ENCODE data around the gene COX19.
"Not testable (repeated sequence)": the region's sequence is repeated elsewhere in the genome, so short reads cannot be mapped to it uniquely, and the experiment has no call there.

COX19 gene

DNA sequence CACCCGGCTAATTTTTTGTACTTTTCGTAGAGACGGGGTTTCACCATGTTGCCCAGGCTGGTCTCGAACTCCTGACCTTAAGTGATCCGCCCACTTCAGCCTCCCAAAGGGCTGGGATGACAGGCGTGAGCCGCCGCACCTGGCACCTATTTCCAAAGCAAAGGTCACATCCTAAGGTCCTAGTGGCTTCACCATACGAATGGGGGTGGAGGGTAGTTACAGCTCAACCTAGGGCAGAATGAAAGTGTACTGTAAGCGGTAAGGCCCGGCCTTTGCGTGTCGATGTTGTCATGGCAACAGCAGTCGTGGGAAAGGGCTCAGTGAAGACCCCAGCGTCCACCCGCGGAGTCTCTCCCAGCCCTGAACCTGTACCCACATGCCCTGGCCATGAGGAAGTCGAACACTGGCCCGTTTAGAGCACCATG lies 1.6 kb upstream of the COX19 start:
- no peak for DNase-seq

DNA sequence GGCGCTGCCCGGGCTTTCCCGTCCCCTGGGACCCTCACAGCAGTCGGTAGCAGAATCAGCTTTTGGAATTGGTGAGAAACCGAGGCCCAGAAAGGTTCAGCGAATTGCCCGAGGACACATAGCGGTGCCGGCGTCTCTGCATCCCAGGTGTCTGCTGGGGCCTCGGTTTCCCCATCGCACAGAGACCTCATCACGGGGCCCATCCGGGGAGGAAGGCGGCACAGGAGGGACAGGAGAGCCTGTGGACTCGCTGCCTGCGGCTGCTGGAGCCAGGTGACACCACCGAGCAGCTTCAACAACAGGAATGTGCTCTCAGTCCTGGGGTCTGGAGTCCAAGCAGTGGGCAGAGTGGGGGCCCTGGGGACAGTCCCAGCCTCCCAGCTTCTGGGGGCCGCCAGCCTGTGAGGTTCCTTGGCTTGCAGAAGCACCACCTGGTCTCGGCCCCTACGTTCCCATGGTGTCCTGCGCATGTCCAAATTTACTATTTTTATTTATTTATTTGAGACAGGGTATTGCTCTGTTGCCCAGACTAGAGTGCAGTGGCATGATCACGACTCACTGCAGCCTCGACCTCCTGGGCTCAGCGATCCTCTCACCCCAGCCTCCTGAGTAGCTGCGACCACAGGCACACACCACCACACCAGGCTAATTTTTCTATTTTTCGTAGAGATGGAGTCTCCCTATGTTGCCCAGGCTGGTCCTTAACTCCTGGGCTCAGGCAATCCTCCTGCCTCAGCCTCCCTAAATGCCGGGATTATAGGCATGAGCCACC lies 539 bp upstream of the COX19 start:
- DNase-seq = no peak

DNA sequence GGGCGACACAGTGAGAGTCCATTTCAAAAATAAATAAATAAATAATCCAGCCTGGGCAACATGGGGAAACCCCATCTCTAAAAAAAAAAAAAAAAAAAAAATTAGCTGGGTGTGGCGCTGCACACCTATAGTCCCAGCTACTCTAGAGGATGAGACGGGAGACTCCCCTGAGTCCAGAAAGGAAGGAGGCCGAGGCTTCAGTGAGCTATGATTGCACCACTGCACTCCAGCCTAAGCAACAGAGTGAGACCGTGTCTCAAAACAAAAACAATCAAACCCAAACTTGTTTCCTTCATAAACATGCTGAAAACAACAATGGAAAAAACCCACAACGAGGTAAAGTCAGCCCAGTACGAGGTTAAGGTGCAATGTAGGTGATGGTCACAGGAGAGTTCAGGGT lies 1.2 kb downstream of the COX19 start:
- no peak for DNase-seq

DNA sequence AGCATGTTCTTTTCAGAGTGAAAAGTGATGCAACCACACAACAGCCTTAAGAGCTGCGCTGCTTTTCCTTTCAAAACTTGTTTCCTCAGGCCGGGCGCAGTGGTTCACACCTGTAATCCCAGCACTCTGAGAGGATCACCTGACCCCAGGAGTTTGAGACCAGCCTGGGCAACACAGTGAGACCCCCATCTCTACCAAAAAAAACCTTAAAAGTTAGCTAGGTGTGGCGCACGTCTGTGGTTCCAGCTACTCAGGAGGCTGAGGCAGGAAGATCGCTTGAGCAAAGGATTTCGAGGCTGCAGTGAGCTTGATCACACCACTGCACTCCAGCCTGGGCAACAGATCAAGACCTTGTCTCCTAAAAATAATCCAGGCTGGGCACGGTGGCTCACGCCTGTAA lies 2.0 kb downstream of the COX19 start:
- DNase-seq = no peak

DNA sequence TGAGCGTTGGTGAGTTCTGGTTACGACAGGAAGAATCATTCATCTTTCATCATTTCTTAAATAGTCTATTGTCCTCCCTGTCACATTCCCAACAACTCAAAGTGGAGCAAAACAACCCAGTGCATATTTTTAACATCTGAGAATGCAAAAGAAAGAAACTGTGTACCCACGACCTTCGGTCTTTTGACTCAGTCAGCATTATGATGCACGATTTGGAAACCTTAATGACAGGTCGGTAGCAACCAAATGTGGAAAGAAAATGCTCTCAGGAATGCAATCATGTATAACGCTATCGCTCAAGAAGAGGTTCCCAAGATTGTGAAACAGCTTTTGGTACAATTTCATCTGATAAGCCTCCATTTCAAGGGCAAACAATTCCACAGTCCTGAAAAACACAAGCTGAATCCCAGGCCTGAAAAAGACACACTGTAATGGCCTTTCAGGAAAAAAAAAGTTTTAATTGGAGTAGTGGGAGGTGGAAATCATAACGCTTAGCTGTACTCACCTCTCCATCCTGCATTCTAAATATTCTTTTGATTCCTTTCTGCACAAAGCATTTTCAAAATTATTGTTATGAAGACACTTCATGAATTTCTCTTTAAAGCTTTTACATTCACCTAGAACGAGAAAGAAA lies 2.6 kb downstream of the COX19 start:
- no peak for DNase-seq

DNA sequence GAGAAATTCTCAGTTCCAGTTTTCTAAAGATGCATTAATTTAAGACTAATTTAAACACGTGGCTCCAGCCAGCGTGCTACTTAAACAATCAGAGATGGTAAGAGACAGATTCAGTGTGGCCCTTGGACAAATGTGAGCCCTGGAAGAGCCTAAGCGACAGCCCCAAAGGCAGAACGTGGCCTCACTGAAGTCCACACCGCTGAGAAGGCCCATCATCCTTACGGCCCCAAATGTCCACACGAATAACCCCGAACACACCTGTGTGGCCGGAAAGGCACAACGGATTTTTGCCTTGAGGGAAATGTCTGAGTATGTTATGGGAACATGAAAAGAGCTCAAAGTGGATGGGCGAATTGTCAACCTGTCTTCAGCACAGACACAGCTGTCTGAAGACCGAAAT lies 3.2 kb downstream of the COX19 start:
- no peak for DNase-seq

DNA sequence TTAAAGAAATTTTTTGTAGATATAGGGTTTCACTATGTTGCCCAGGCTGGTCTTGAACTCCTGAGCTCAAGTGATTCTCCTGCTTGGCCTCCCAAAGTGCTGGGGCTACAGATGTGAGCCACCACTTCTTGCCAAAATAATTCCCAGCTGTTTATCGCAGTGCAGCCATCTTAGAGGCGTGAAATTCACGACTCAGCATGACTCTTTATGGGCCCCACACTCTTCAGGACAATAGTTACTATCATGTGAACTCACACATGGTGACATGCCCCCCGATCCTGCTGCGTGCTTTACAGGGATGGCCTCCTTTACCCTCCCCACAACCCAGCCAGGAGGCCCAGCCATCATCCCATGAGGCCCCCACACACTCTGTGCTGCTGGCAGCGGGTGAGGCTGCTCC lies 4.6 kb downstream of the COX19 start:
- no peak for DNase-seq

DNA sequence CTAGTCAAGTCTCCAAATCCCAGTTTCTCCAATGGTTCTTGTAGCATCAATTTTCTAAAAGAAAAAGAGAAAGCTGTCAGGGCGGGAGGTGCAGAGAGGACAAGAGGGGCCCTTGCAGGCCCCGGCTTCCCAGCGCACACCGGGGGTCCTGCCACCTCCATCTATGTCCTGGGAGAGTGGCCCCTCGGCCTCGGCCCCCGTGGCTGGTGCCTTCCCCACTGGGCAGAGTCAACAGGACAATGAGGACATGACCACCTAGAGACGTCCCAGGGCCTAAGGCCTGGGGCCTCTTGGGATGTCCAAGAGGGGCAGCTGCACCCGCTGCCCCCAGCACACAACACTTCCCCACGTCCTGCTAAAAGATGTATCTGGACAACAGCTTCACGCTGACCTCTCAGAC lies 5.9 kb downstream of the COX19 start:
- no peak for DNase-seq

DNA sequence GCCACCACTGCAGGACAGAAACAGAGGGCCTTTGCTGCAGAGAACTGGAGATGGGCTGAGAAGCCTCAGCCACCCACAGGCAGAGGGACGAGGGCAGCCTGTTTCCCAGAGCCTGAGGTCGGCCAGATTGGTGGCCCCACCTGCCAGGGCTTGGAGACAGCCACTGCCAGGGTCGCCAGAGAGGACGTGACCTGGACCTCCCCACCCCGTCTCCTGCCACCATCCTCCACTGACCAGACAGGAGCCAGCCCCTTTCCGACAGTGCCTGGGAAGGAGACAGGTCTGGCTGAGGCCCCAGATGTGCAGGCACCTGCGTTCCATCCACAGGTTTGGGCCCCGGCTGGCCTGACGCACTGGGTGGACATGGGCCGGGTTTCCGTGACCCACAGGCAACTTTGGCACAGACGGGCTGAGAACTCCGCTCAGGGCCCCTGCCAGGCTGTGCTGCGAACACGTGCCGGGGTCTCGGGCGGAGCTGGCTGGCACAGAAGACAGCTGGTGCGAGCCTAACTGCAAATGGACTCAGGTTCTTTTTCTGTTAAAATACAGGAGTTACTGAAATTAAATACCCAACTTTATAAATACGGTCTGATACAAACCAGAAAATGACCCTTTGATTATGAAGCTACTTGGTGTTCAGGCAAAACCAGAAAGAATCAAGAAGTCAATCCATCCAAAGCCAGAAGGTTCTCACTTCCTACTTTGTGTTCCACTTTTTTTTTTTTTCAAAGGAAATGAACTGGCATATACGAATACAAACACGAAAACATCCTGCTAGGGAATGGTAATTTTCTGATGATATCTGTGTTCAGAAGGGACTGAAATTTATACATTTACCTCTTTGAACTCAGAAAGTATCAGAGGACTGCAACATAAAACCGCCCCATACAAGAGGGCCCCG lies 6.9 kb downstream of the COX19 start:
- no peak for DNase-seq

DNA sequence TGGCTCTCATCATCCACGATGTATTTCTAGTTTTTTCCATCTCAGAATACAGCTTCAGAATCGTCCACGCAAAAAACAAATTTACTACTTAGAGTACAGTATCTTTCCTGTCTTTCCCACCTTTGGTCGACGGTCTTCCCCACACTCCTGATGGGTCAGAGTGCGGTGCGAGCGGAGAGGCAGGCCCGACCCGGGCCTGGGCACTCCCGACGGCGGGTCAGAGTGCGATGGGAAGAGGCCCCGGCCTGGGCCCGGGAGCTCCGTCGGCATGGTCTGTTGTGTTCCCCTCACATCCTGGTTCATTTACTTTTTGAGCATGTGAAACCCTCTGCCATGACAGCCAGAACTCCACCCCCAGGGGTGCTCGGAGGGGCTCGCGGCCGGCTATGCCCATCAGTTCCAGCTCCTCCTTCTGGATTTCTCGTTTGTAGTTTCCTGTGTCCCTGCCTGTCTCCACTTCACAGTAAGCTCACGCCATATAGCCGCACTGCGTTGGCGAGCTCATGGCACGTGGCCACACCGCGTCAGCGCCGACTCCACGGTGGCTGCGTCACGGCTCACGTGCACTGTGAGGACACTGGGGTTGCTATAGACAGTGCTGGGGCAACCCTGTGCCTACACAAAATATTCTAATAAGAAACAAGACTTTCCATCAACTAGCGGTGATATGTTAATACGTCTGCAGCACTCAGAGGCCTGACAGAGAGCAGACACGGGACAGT lies 7.8 kb downstream of the COX19 start:
- no peak for DNase-seq

DNA sequence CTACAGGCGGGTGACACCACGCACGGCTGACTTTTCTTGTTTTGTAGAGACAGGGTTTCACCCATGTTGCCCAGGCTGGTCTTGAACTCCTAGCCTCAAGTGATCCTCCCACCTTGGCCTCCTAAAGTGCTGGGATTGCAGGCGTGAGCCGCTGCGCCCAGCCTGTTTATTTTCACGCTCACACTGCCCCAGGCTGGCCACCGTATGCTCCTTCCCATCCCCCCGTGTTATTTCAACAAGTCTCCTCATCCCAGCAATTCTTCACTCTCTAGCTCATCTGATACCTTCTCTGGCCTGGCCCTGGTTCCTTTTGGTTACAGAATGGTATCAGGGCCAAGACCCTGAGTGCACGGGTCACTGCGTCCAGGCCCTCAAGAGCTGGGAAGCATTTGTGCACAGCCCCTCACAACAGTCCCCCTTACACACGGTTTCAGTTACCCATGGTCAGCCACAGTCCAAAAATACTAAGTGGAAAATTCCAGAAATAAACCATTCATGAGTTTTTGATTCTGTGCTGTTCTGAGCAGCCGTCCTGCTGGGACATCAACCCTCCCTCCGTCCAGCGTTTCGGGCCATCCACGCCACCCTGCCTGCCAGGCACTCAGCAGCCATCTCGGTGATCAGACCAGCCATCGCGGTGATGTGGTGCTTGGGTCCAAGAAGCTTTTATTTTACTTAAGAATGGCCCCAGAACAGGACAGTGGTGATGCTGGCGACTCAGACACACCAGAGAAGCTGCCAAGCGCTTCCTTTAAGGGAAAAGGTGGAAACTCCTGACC lies 8.9 kb downstream of the COX19 start:
- DNase-seq = peak in 1 of 6 experiments; percentile 14

DNA sequence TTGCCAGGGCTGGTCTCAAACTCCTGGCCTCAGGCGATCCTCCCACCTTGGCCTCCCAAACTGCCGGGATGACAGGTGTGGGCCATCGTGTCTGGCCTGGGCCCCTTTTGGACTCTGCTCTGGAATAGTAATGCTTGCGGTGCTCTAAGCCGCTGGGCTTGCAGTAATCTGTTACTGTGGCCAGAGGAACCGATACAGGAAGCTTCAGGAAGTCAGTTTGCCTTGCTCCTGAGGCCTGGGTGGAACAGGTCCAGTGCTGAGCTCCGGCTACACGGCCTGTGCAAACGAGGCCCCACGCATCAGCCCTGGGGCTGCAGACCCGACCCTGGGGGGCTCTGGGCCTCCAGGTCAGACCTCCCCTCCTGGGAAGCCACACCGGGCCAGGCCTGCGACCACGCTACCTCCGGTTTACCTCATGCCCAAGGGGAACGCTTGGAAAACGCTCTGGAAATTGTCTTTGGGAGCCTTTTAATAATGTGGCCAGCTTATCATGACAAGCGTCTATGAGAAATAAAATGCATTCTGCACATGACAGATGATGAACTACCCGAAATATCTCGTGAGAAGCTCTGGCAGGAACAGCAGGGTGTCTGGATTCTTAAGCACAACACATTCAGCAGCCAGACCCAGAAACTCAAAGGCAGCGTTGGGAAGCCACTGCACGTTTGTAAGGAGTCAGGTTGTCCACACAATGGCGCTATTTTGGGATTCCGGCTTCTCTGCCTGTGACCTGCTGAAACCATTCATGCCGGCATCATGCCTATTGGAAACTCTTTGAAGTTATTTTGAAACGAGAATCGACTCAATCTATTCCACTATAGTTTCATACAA lies 10.7 kb downstream of the COX19 start:
- no peak for DNase-seq

DNA sequence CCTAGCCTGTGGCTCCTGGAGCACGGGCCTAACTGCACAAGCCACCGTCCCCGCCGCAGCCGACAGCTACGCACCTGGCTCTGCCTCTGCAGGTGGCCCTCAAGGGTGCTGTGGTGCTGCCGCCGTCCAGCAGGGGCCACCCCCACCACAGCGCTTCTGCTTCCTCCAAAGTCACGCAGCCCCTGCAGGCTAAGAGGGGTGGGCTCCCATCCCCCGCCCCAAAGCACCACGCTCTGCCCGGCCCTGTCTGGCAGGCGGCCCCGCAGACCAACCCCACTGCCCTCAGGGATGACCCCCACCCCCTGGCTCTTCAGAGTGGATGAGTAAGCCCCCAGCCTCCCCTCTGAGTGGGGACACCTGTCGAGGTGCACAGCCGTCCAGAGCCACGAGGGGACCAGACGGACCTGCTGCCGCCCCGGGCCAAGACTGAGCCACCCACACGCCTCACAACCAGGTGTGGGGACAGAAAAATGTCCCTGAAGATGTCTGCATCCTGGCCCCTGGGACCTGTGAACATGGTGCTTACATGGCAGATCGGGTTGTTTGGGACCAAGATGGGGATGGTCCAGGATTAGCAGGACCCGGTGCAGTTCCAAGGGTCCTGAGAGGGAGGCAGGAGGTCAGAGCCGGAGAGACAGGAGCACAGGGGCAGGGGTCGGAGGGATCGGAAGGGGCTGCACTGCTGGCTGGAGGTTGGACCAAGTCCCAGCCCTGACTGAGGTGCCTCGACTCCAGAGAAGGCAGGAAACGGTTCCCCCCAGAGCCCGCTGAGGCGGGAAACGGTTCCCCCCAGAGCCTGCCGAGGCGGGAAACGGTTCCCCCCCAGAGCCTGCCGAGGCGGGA lies 11.9 kb downstream of the COX19 start:
- DNase-seq = peak in 1 of 6 experiments; percentile 14

DNA sequence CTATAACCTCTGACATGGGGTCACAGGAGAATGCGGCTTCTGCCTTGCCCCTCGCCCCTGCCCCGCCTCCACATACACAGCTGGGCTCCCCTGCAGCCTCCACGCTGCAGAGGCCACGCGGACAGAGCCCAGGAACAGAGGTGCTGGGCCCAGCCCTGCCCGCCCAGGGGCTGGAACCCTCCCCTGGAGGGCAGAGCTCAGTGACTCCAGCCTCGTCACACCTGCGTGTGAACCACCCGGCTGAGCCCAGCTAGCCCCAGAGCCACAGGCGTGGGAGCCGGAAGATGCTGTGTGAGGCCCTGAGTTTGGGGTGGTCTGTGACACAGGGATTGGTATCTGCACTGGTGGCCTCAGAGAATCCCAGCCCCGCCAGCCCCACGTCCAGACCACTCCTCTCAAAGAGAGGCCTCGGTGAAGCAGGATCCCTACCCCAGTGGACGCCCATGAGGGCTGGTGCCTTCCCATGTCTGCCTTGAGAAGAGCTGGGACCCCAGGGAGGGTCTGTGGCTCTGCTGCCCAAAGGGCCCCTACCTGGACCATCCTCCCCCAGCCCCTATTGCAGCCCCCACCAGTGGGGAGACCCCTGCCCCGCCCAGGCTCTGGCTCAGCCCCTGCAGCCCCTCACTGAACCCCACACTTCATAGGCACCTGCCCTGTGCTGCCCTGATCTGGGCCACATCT lies 12.8 kb downstream of the COX19 start:
- DNase-seq = no peak

DNA sequence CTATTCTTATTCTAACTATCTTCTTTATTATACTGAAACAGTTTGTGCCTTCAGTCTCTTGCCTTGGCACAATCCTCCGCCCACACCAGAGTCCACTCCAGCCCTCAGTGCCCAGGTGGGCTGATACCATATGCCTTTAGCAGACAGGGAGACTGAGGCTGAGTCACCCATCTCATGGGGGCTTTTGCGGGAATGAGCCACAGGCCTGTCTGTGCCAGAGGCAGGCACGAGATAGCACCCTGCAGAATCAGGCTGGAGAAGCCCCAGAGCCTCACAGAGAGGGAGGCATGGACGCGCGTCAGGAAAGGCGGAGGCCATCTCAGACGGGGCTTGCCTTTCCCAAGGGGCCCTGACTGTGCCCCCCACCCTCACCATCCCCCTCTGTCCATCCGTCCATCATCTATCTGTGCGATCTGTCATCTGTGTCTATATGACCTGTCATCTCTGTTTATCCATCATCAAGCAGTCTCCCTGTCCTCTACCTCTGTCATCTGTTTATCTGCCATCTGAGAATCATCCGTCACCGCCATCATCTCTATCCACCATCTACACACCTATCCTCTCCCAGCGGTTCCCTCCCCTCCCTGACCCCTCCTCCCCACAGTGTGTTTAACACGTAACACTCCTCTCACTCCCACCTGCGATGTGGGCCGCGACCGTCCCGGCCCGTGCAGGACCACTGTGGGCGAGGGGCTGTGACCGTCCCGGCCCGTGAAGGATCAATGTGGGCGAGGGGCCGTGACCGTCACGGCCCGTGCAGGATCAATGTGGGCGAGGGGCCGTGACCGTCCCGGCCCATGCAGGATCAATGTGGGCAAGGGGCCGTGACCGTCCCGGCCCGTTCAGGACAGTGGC lies 13.6 kb downstream of the COX19 start:
- DNase-seq = no peak

DNA sequence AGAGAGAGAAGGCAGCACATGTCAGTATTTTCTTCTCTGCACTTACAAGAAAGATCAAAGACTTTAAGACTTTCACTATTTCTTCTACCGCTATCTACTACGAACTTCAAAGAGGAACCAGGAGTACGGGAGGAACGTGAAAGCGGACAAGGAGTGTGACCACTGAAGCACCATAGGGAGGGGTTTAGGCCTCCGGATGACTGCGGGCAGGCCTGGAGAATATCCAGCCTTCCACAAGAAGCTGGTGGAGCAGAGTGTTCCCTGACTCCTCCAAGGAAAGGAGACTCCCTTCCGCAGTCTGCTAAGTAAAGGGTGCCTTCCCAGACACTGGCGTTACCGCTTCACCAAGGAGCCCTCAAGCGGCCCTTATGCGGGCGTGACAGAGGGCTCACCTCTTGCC lies 14.4 kb downstream of the COX19 start:
- not testable (repeated sequence) for DNase-seq

DNA sequence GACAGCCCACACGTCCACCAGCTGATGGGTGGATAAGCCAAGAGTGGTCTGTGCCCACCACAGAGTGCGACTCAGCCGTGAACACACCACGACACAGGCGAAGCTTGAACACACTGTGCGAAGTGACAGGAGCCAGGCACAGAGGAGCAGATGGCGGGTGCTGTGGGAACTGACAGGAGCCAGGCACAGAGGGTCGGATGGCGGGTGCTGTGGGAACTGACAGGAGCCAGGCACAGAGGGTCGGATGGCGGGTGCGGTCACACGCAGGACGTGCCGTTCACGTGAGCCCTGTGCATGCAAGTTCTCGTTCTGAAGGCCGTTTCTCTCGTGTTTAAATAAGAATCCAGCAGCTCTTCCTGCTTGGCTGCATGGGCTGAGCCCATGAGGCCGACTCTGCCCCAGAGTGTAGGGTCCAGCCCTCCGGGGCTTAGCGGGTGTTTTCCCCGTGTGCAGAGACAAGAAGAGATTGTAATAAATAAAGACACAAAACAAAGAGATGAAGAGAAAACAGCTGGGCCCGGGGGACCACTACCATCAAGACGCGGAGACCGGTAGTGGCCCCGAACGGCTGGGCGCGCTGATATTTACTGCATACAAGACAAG lies 15.0 kb downstream of the COX19 start:
- no peak for DNase-seq

DNA sequence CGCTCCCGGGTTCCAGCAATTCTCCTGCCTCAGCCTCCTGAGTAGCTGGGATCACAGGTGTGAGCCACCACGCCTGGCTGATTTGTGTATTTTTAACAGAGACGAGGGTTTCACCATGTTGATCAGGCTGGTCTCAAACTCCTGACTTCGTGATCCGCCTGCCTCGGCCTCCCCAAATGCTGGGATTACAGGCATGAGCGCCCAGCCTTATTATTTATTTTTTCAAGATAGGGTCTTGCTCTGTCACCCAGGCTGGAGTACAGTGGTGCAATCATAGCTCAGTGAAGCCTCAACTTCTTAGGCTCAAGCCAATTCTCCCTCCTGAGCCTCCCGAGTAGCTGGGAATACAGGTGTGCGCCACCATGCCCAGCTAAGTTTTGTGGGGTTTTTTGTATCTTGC lies 15.6 kb downstream of the COX19 start:
- not testable (repeated sequence) for DNase-seq

Measured in stimulated activated naive CD4-positive, alpha-beta T cell (primary cell).